IMR-90 (cell line): ENCODE measurements around the gene GALNT4. TPM values are rescaled to one million over a fixed set of nuclear protein-coding genes. Genes with fewer than 3 reads are reported as not detected.

Experiments used
- ATAC-seq: fragments of 200-7000 bp; cut with Tn5 transposase; 2 replicates; pipeline ENCODE4 v1.9.1; 2020; ENCODE audit warnings: low read depth, mild to moderate bottlenecking, moderate library complexity
- BruUV-seq: library from RNA; stranded (reverse); fragments of 400-500 nt; replicated peaks from 2 replicates; lab custom pipeline; 2021; lab: Mats Ljungman, UMichigan
- CTCF ChIA-PET: fragments of 300-600 bp; formaldehyde crosslinking; extraction: SDS; loops from one replicate; lab custom pipeline; 2021; ENCODE audit warnings: antibody characterized with exemption; lab: Yijun Ruan, JAX
- POLR2A ChIA-PET: fragments of 300-600 bp; sonication (Branson Sonifier 250); formaldehyde crosslinking; loops from one replicate; lab custom pipeline; 2022; ENCODE audit warnings: antibody characterized with exemption; ENCODE audit not compliant: unreplicated experiment; lab: Charles Lee
- DNase-seq: peaks from one replicate; pipeline ENCODE4 v3.0.0; 2013
- H2AFZ ChIP-seq: replicated peaks from 2 replicates; pipeline ENCODE3; 2013; ENCODE audit warnings: low read length, mild to moderate bottlenecking; ENCODE audit not compliant: poor library complexity
- H2AK5ac ChIP-seq: 2 replicates; pipeline ENCODE4 v1.6.1; 2013; ENCODE audit warnings: low read depth, low read length, inconsistent platforms
- H2AK9ac ChIP-seq: replicated peaks from 2 replicates; pipeline ENCODE3; 2013; ENCODE audit warnings: mild to moderate bottlenecking, low read depth, low read length, moderate library complexity; ENCODE audit not compliant: poor library complexity
- H2BK120ac ChIP-seq: 2 replicates; pipeline ENCODE4 v1.6.1; 2013; ENCODE audit warnings: low read depth, low read length, inconsistent platforms
- H2BK15ac ChIP-seq: 3 replicates; pipeline ENCODE4 v1.6.1; 2013; ENCODE audit warnings: low read depth, low read length, inconsistent platforms
- H2BK20ac ChIP-seq: 2 replicates; pipeline ENCODE4 v1.6.1; 2013; ENCODE audit warnings: low read depth, mild to moderate bottlenecking, inconsistent platforms, low read length, moderate library complexity
- H2BK5ac ChIP-seq: 2 replicates; pipeline ENCODE4 v1.6.1; 2013; ENCODE audit warnings: mild to moderate bottlenecking, low read depth, low read length, inconsistent platforms; ENCODE audit not compliant: poor library complexity, severe bottlenecking
- H3K14ac ChIP-seq: replicated peaks from 2 replicates; pipeline ENCODE4 v1.6.1; 2013; ENCODE audit warnings: low read depth, low read length, inconsistent platforms
- H3K18ac ChIP-seq: 2 replicates; pipeline ENCODE4 v1.6.1; 2013; ENCODE audit warnings: low read depth, low read length, control low read depth
- H3K23ac ChIP-seq: 2 replicates; pipeline ENCODE4 v1.6.1; 2013; ENCODE audit warnings: low read depth, low read length, inconsistent platforms
- H3K27ac ChIP-seq: 2 replicates; pipeline ENCODE4 v1.5.1; 2013; ENCODE audit warnings: mild to moderate bottlenecking, control low read depth, low read length; ENCODE audit not compliant: insufficient read depth
- H3K27me3 ChIP-seq: 2 replicates; pipeline ENCODE4 v1.6.1; 2013; ENCODE audit warnings: low read length; ENCODE audit not compliant: control insufficient read depth, insufficient read depth
- H3K36me3 ChIP-seq: 2 replicates; pipeline ENCODE4 v1.6.1; 2013; ENCODE audit warnings: low read length, mixed read lengths; ENCODE audit not compliant: control insufficient read depth, insufficient read depth
- H3K4ac ChIP-seq: 2 replicates; pipeline ENCODE4 v1.6.1; 2013; ENCODE audit warnings: low read depth, low read length, inconsistent platforms
- H3K4me1 ChIP-seq: 2 replicates; pipeline ENCODE4 v1.6.1; 2013; ENCODE audit warnings: low read length, mixed read lengths; ENCODE audit not compliant: control insufficient read depth, insufficient read depth
- H3K4me2 ChIP-seq: 2 replicates; pipeline ENCODE4 v1.6.1; 2013; ENCODE audit warnings: low read depth, mild to moderate bottlenecking, control low read depth, low read length, moderate library complexity
- H3K4me3 ChIP-seq: 2 replicates; pipeline ENCODE4 v1.5.1; 2013; ENCODE audit warnings: low read depth, mild to moderate bottlenecking, control low read depth, low read length, moderate library complexity; ENCODE audit not compliant: insufficient read depth
- H3K56ac ChIP-seq: 2 replicates; pipeline ENCODE4 v1.6.1; 2013; ENCODE audit warnings: low read length, inconsistent platforms; ENCODE audit not compliant: insufficient read depth; ENCODE audit errors: extremely low read depth
- H3K79me1 ChIP-seq, 2 experiments: 2 replicates each; pipeline ENCODE4 v1.6.1; 2013; ENCODE audit warnings: low read length in 2 of 2, inconsistent platforms in 1 of 2, low read depth in 1 of 2
- H3K9ac ChIP-seq: 2 replicates; pipeline ENCODE4 v1.6.1; 2013; ENCODE audit warnings: low read depth, low read length, control low read depth
- H3K9me1 ChIP-seq: 2 replicates; pipeline ENCODE4 v1.6.1; 2013; ENCODE audit warnings: low read length, inconsistent platforms; ENCODE audit not compliant: insufficient read depth
- H3K9me3 ChIP-seq: 2 replicates; pipeline ENCODE4 v1.6.1; 2013; ENCODE audit warnings: low read length; ENCODE audit not compliant: control insufficient read depth, insufficient read depth
- H4K20me1 ChIP-seq: 2 replicates; pipeline ENCODE4 v1.6.1; 2013; ENCODE audit warnings: low read length, inconsistent platforms; ENCODE audit not compliant: insufficient read depth
- H4K5ac ChIP-seq: 2 replicates; pipeline ENCODE4 v1.6.1; 2013; ENCODE audit warnings: mild to moderate bottlenecking, low read depth, low read length, control low read depth
- H4K8ac ChIP-seq, 2 experiments: 2 replicates each; pipeline ENCODE4 v1.6.1; 2013; ENCODE audit warnings: low read depth in 2 of 2, low read length in 2 of 2, control low read depth in 1 of 2, inconsistent platforms in 1 of 2
- H4K91ac ChIP-seq: 2 replicates; pipeline ENCODE4 v1.6.1; 2013; ENCODE audit warnings: low read depth, low read length, inconsistent platforms; ENCODE audit not compliant: insufficient read depth
- MAFK ChIP-seq: IDR thresholded peaks from 2 replicates; pipeline ENCODE4 v1.6.1; 2012; ENCODE audit warnings: low read depth, low read length, improper control_type of control experiment
- MAZ ChIP-seq: IDR thresholded peaks from 2 replicates; pipeline ENCODE4 v1.6.1; 2012; ENCODE audit warnings: low read depth, mild to moderate bottlenecking, low read length, improper control_type of control experiment, moderate library complexity, borderline replicate concordance
- POLR2A ChIP-seq: IDR thresholded peaks from 2 replicates; pipeline ENCODE4 v1.6.1; 2012; ENCODE audit warnings: mild to moderate bottlenecking, low read depth, low read length
- RCOR1 ChIP-seq: IDR thresholded peaks from 2 replicates; pipeline ENCODE4 v1.6.1; 2012; ENCODE audit warnings: mild to moderate bottlenecking, low read length, improper control_type of control experiment; ENCODE audit not compliant: insufficient replicate concordance
- RFX5 ChIP-seq: IDR thresholded peaks from 2 replicates; pipeline ENCODE4 v1.8.0; 2012; ENCODE audit warnings: low read depth, mild to moderate bottlenecking, low read length, moderate library complexity
- WGBS, 2 experiments: methylation state at CpG; one replicate each; pipeline versions ENCODE4 v1.1.5 to v1.1.7; 2013; ENCODE audit warnings: missing lambda C conversion rate in 2 of 2; ENCODE audit not compliant: insufficient read length in 1 of 2; ENCODE audit errors: extremely low coverage in 2 of 2; 5-methylcytosine and 5-hydroxymethylcytosine counted together
- dilution Hi-C: fragments of 300-500 bp; cut with HindIII; formaldehyde crosslinking; loops from one replicate; pipeline ENCODE4 v1.14.3; 2018; ENCODE audit warnings: low sequenced_read_pairs; ENCODE audit not compliant: unreplicated experiment
- in situ Hi-C: fragments of 300-500 bp; cut with MboI; formaldehyde crosslinking; loops from 3 replicates; pipeline ENCODE4 v1.14.3; 2019; ENCODE audit warnings: low sequenced_read_pairs, inconsistent platforms, mixed read lengths
- intact Hi-C: fragments of 100-400 bp; cut with micrococcal nuclease; formaldehyde crosslinking; loops from 2 replicates; pipeline ENCODE4 v1.10.0; 2022
- polyA plus RNA-seq, 3 experiments: library from polyadenylated mRNA; depleted of rRNA; stranded (reverse); fragments of >200 nt; gene quantifications; 2 replicates each; pipeline ENCODE4 v1.2.3, GENCODE V29; 2012; ENCODE audit warnings: low replicate concordance in 1 of 3
- total RNA-seq: library from RNA; depleted of rRNA; stranded (reverse); fragments of >200 nt; gene quantifications from 2 replicates; pipeline ENCODE4 v1.2.3, GENCODE V29; 2012
- TF ChIP-seq, protein P1 (sequence below): fragments of 150-350 bp; IDR thresholded peaks from 2 replicates; pipeline ENCODE4 v1.6.1; 2016; ENCODE audit warnings: low read depth, mild to moderate bottlenecking, low read length, moderate library complexity, borderline replicate concordance
- TF ChIP-seq, protein P2 (sequence below): fragments of 150-350 bp; IDR thresholded peaks from 2 replicates; pipeline ENCODE4 v1.6.1; 2017; ENCODE audit warnings: mild to moderate bottlenecking, antibody characterized with exemption, low read length, low read depth
- TF ChIP-seq, protein P3 (sequence below): conservative IDR thresholded peaks from 2 replicates; pipeline ENCODE4 v1.5.1; 2012; ENCODE audit warnings: mild to moderate bottlenecking, low read depth, low read length, improper control_type of control experiment

Gene GALNT4
- total and polyA plus RNA-seq, 2 of the 4 experiments (the other 2 are of a cell fraction): 2.6 to 9.0 TPM

- no CpG with 5 or more reads among the region's 4 CpGs for WGBS, 2 experiments
- Histone ChIP-seq H3K9me1 (peaks cover under 1% of the 10 kb centered on the region; the same call in 1 of the 2 replicates), H2BK20ac (no peak overlapping the region), H2BK5ac (no peak overlapping the region), H3K9ac (no peak overlapping the region), H4K91ac (no peak overlapping the region), H3K27me3 (no peaks in the 10 kb centered on the region), H3K27ac (no peak overlapping the region), H2AK5ac (no peak overlapping the region), H2BK120ac (no peak overlapping the region), H4K20me1 (no peaks in the 10 kb centered on the region), H3K36me3 (0 out of 2 replicates have a peak, but pooled peaks cover under 1% of the 10 kb centered on the region), H3K79me1 (peaks cover 10 to 14% of the 10 kb centered on the region in 2 experiments), H3K4me1 (peaks cover 3% of the 10 kb centered on the region), H4K8ac (no peak overlapping the region), H3K9me3 (no peaks in the 10 kb centered on the region), H3K4me2 (no peak overlapping the region), H2AK9ac (no peak overlapping the region), H4K5ac (no peak overlapping the region), H3K23ac (no peak overlapping the region), H3K4ac (no peak overlapping the region), H2BK15ac (no peak overlapping the region), H2AFZ (no peak overlapping the region), H3K56ac (no peak overlapping the region), H3K14ac (no peak overlapping the region), H3K18ac (no peak overlapping the region), H3K4me3 (no peak overlapping the region)
- CTCF ChIA-PET: interaction anchor here (0.6 to 1.0 kb wide), 4 partner anchors 57 to 1421 kb away, joined by 3 to 4 read pairs (median 3); no protein-coding TSS in a partner anchor
- DNase-seq (no peak), ATAC-seq (no peak)
- intact Hi-C loops (loop anchor here (10.0 kb wide), 2 partner anchors 474 to 944 kb away; partner anchors contain the start of gene KITLG), dilution Hi-C loops (no loop called here), in situ Hi-C loops (loop anchor here (5.0 to 10.0 kb wide), 3 partner anchors 56 to 511 kb away; partner anchors contain the start of gene DUSP6)
- POLR2A ChIA-PET: interaction anchor here (0.7 kb wide), 1 partner anchor 56 kb away, joined by 3 read pairs; no protein-coding TSS in a partner anchor
- TF ChIP-seq RFX5 (no peak), RCOR1 (no peak), MAZ (no peak), POLR2A (no peak), MAFK (no peak)
- TF ChIP-seq, protein P1, sequence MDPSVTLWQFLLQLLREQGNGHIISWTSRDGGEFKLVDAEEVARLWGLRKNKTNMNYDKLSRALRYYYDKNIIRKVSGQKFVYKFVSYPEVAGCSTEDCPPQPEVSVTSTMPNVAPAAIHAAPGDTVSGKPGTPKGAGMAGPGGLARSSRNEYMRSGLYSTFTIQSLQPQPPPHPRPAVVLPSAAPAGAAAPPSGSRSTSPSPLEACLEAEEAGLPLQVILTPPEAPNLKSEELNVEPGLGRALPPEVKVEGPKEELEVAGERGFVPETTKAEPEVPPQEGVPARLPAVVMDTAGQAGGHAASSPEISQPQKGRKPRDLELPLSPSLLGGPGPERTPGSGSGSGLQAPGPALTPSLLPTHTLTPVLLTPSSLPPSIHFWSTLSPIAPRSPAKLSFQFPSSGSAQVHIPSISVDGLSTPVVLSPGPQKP: no peak
- TF ChIP-seq, protein P2, sequence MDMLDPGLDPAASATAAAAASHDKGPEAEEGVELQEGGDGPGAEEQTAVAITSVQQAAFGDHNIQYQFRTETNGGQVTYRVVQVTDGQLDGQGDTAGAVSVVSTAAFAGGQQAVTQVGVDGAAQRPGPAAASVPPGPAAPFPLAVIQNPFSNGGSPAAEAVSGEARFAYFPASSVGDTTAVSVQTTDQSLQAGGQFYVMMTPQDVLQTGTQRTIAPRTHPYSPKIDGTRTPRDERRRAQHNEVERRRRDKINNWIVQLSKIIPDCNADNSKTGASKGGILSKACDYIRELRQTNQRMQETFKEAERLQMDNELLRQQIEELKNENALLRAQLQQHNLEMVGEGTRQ: no peak
- TF ChIP-seq, protein P3, sequence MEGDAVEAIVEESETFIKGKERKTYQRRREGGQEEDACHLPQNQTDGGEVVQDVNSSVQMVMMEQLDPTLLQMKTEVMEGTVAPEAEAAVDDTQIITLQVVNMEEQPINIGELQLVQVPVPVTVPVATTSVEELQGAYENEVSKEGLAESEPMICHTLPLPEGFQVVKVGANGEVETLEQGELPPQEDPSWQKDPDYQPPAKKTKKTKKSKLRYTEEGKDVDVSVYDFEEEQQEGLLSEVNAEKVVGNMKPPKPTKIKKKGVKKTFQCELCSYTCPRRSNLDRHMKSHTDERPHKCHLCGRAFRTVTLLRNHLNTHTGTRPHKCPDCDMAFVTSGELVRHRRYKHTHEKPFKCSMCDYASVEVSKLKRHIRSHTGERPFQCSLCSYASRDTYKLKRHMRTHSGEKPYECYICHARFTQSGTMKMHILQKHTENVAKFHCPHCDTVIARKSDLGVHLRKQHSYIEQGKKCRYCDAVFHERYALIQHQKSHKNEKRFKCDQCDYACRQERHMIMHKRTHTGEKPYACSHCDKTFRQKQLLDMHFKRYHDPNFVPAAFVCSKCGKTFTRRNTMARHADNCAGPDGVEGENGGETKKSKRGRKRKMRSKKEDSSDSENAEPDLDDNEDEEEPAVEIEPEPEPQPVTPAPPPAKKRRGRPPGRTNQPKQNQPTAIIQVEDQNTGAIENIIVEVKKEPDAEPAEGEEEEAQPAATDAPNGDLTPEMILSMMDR: no peak
- no TSS peak for BruUV-seq
Measured at GRCh38 chr12:89528434-89528833, 3.8 kb upstream of the GALNT4 start.
